Measurements from ENCODE around the gene PTP4A2.
A peak's percentile ranks its signal among the peaks of the same experiment; 100 is the strongest.

DNA sequence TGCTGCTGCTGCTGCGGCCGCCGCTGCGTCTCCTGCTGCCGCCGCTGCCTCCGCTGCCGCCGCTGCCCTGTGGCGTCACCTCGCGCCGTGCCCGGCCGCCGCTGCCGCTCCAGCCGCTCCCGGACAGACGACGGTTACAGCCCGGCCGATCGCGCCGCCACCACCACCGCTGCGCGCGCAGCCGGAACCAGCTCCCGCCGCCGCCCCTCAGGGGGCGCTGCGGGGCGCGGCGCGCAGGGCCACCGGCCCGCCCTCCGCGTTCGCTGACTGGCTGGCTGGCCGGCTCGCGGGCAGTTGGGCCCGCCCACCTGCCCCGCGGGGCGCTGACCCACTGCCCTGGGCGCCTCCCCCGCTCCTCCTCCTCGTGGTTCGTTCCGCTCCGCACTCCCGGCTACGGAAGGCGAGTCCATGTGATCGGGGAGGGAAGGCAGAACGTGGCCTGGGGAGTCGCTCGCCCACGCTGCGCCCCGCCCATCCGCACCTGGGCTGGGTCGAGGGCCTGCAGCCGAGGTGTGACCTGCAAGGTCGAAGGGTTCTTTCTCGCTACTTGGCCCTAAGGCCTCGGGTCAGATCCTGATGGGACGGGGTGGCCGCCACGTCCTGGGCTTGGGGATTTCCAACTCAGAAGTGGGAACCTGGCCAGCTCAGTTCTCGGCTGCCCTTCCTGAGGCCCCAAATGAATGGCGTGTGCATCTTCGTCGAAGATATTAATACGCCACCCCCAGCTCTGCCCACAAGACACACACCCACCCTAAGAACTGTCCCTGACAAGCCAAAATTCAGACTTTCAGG lies at the start of gene PTP4A2:
- peak; percentile 89 for TF ChIP-seq POLR2A (IDR thresholded peaks at IDR 0.05; ENCODE audit: extremely low read depth, insufficient read length)
- TF ChIP-seq CTCF (IDR thresholded peaks at IDR 0.05; ENCODE audit: low read depth, low read length), result peak; percentile 14
- TF ChIP-seq MYC (IDR thresholded peaks at IDR 0.05; ENCODE audit: low read depth, low read length), result peak; percentile 97
